Neural cell (in vitro differentiated cells): ENCODE results near the gene SLC25A17.

Experiments used
- EZH2 ChIP-seq: fragments of 200-600, 300-800 bp; shearing (Covaris generic), sonication (generic); IDR thresholded peaks from 2 replicates; pipeline ENCODE4 v1.6.1; 2014; ENCODE audit warnings: antibody characterized with exemption, low read length, borderline replicate concordance, mild to moderate bottlenecking; ENCODE audit not compliant: insufficient read depth, poor library complexity, severe bottlenecking
- MXI1 ChIP-seq: fragments of 450-650 bp; conservative IDR thresholded peaks from 2 replicates; pipeline ENCODE4 v1.6.1; 2014; ENCODE audit warnings: antibody characterized with exemption, mild to moderate bottlenecking; ENCODE audit not compliant: poor library complexity, severe bottlenecking
- POLR2AphosphoS5 ChIP-seq: IDR thresholded peaks from 2 replicates; pipeline ENCODE4 v1.6.1; 2012
- RAD21 ChIP-seq: fragments of 450-650 bp; conservative IDR thresholded peaks from 2 replicates; pipeline ENCODE4 v1.6.1; 2014; ENCODE audit warnings: antibody characterized with exemption, mild to moderate bottlenecking, moderate library complexity
- SMC3 ChIP-seq: fragments of 450-650 bp; conservative IDR thresholded peaks from 2 replicates; pipeline ENCODE4 v1.6.1; 2014; ENCODE audit warnings: antibody characterized with exemption, mild to moderate bottlenecking, moderate library complexity; ENCODE audit not compliant: poor library complexity
- TAF1 ChIP-seq: IDR thresholded peaks from 2 replicates; pipeline ENCODE4 v1.6.1; 2012; ENCODE audit warnings: low read depth
- TF ChIP-seq, protein P1 (sequence below): fragments of 450-650 bp; IDR thresholded peaks from 2 replicates; pipeline ENCODE4 v1.5.1; 2014; ENCODE audit warnings: antibody characterized with exemption, mild to moderate bottlenecking, moderate library complexity; ENCODE audit not compliant: poor library complexity, severe bottlenecking

DNA sequence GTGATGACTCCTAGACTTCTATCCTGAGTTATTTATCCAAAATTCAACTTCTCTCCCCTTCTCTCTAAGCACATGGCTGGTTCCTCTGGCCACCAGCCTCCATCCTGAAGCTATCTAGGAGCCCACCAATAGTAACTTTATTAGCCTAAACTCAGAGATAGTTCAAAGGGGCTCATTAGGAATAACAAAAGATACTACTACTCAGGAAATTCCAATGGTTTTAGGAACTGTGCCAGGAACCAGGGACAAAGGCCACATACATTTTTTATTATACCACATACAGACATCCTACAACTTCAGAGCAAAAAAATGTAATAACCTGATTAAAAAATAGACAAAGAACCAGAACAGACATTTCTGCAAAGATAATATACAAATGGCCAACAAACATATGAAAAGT lies 27.9 kb downstream of the SLC25A17 start:
- TF ChIP-seq, protein P1, sequence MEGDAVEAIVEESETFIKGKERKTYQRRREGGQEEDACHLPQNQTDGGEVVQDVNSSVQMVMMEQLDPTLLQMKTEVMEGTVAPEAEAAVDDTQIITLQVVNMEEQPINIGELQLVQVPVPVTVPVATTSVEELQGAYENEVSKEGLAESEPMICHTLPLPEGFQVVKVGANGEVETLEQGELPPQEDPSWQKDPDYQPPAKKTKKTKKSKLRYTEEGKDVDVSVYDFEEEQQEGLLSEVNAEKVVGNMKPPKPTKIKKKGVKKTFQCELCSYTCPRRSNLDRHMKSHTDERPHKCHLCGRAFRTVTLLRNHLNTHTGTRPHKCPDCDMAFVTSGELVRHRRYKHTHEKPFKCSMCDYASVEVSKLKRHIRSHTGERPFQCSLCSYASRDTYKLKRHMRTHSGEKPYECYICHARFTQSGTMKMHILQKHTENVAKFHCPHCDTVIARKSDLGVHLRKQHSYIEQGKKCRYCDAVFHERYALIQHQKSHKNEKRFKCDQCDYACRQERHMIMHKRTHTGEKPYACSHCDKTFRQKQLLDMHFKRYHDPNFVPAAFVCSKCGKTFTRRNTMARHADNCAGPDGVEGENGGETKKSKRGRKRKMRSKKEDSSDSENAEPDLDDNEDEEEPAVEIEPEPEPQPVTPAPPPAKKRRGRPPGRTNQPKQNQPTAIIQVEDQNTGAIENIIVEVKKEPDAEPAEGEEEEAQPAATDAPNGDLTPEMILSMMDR, result no peak
- no peak for TF ChIP-seq EZH2
- no peak for TF ChIP-seq SMC3
- no peak for TF ChIP-seq POLR2AphosphoS5
- no peak for TF ChIP-seq RAD21
- no peak for TF ChIP-seq TAF1
- TF ChIP-seq MXI1, result no peak
